GM18526 (cell line): ENCODE data around the gene MCEE.

Experiments
- POLR2A ChIP-seq: IDR thresholded peaks from 3 replicates; pipeline ENCODE4 v1.6.1; 2011; ENCODE audit not compliant: insufficient read length; ENCODE audit errors: extremely low read depth

Gene MCEE

DNA sequence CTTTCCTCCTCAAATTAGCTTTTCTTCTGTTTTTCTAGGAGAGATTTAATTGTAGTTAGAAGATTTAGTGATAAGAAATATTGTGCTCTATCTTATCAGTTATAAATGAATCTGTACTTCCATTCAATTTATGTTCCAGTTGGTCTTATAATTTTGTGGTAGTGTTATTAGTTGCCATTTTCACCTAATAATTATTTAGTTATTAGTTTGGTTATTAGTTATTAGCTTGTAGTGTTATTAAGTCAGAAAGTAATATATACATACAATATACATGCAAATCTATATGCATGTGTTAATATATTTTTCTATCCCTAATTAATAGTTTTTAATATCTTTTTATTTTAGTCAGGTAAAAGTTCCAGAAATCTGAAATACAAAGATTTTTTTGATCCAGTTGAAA is 3.6 kb upstream of the MCEE start:
- no peak for TF ChIP-seq POLR2A

DNA sequence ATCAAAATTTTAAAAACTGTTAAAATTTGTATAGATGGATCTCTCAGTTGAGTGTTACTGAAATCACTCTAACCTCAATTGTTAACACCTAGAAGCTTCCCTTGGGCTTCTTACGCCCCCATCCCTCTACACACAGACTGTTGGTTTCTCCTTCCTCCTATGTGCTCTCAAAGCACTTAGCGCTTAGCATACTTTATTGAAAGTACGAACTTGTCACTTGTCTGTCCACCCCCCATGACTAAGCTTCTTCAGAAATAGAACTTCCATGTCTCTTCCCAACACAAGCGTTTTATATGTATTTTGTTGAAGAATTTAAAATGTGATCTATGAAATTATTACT is 846 bp upstream of the MCEE start:
- no peak for TF ChIP-seq POLR2A

DNA sequence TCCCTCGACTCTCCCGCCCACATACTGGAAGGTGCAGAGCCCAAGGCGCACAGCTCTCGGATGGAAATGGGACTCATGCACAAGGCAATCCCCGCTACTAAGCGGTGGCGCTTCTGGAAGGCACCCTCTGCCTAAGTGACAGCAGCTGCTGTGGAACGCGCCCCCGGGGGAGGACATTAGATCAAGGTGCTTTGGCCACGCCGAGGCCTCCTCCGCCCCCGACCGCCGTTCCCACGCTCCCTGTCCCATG is 202 bp downstream of the MCEE start:
- TF ChIP-seq POLR2A = no peak

GRCh38 chr2:71129114-71129901 is 721 bp downstream of the MCEE start:
- TF ChIP-seq POLR2A = no peak

- no peak for TF ChIP-seq POLR2A
These were observed 3.1 kb downstream of the MCEE start for GRCh38 chr2:71126957-71127356.

DNA sequence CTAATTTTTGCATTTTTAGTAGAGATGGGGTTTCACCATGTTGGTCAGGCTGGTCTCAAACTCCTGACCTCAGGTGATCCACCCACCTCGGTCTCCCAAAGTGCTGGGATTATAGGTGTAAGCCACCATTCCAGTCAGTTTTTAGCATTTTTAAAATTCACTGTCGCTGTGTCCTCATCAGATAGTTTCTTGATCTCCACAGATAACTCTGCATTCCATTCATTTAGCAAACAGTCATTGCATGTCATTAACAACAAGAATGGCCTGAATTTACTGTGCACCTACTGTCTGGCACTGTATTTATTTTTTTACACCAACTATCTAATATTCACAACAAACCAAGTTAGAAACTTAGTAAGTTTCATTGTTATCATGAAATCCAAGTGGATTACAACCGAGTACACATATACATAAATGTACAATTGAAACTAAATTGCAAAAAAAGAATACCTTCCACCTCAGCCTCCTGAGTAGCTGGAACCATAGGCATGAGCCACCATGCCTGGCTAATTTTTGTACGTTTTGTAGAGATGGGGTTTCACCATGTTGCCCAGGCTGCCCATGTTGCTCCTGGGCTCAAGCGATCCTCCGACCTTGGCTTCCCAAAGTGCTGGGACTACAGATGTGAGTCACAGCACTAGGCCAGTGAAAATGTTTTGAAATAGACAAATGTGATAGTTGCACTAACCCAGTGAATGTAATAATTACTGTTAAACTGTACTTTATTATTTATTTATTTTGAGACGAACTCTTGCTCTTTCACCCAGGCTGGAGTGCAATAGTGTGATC is 4.3 kb downstream of the MCEE start:
- TF ChIP-seq POLR2A = no peak

DNA sequence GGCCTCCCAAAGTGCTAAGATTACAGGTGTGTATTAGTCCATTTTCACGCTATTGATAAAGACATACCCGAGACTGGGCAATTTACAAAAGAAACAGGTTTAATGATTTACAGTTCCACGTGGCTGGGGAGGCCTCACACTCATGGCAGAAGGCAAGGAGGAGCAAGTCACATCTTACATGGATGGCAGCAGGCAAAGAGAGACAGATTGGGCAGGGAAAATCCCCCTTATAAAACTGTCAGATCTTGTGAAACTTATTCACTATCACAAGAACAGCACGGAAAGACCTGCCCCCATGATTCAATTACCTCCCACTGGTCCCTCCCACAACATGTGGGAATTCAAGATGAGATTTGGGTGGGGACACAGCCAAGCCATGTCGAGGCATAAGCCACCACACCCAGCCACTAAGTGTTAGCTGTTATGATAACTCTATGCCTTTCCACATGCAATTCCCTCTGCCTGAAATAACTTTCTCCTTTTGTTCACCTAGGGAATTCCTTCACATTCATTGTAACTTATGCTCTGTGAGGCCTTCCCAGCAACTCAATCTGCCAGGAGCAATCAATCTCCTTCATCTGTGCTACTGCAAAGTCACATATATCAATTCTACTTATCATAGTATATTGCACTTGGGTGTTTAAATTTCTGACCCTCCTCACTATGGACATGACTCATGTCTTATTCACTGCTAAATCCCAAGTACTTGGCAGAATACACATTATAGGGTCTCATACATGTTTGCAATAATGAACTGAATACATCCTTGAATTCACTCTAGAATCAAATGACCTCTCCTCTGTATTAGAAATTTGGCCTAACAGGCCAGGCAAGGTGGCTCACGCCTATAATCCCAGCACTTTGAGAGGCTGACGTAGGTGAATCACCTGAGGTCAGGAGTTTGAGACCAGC is 7.4 kb downstream of the MCEE start:
- TF ChIP-seq POLR2A = no peak

- no peak for TF ChIP-seq POLR2A
These were observed 8.6 kb downstream of the MCEE start for GRCh38 chr2:71121479-71121878.

DNA sequence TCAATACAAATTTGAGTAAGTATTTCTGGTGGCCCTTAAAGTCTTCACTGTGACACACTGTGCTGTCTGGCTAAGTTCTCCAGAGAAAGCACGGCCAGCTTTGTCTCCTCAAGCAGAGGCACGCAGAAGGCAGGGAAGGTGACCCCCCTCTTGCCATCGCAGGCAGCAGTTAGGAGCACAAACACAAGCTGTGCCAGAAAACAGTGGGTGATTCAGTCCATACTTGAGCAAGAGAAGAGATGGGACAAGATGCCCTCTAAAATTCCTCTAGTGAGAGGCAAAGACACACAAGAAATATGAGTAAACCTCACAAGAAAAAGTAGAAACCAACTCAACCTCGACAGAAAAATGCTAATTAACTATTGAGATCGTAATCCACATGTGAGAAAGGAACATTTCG is 9.8 kb downstream of the MCEE start:
- TF ChIP-seq POLR2A = no peak

- no peak for TF ChIP-seq POLR2A
These were observed 13.0 kb downstream of the MCEE start for GRCh38 chr2:71117063-71117462.

- TF ChIP-seq POLR2A = no peak
These were observed 16.2 kb downstream of the MCEE start for GRCh38 chr2:71113843-71114242.

DNA sequence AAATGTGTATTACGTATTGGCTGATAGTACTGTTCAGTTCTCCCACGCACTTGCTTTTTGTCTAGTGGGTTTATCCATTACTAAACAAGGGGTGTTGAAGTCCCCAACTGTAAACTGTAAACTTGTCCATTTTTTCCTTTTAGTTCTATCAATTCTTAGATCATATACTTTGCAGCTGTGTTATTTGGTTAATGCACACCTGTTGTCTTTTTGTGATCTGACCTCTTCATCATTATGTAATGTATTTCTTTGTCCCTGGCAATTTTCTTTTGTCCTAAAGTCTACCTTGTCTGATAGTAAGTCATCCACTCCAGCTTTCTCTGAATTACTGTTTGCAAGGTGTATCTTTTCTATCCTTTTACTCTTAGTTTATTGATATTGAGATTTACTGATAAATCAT is 21.9 kb downstream of the MCEE start:
- TF ChIP-seq POLR2A = no peak

DNA sequence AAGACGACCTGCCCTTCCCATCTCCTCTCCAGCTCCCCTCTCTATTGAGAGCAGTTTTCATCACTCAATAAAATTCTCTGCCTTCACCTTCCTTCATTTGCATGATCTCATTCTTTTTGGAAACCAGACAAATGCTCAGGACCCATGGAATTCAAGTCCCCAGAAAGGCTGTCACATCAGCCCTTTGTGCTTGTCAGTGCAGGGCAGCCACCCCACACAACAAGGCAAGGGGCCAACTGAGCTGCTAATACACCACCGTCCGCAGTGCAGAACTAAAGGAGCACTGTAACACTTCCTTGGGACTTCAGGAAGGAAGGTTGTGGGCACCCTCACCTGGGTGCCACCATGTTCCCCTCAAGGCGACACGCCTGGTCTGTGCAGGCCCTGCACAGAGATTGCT is 26.2 kb downstream of the MCEE start:
- no peak for TF ChIP-seq POLR2A

DNA sequence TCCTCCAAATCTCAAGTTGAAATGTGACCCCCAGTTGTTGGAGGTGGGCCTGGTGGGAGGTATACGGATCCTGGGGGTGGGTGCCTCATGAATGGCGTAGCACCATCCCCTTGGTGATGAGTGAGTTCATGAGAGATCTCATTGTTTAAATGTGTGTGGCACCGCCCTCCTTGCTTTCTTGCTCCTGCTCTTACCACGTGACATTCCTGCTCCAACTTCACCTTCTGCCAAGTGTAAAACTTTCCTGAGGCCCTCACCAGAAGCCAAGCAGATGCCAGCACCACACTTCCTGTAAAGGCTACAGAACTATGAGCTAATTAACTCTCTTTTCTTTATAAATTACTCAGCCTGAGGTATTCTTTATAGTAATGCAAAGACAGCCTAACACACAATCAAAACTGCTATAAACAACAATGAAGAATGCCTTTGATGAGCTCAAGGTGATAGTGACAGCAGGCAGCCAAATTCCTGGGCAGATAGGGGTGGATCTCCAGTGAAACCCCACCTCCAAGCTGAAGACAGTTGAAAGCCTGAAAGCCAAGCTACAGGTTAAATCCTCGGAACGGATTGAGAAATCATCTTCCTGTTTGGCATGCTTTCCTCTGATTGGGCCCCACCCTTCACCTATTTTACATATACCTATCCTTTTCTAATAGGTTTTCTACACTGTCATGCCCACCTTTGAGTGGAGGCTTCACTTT is 26.9 kb downstream of the MCEE start:
- TF ChIP-seq POLR2A = no peak

GRCh38 chr2:71101656-71102055 is 28.4 kb downstream of the MCEE start:
- TF ChIP-seq POLR2A = no peak

- no peak for TF ChIP-seq POLR2A
These were observed 29.6 kb downstream of the MCEE start for GRCh38 chr2:71100195-71100964.
